Measurements from ENCODE around the gene MMP24.

MMP24 gene

DNA sequence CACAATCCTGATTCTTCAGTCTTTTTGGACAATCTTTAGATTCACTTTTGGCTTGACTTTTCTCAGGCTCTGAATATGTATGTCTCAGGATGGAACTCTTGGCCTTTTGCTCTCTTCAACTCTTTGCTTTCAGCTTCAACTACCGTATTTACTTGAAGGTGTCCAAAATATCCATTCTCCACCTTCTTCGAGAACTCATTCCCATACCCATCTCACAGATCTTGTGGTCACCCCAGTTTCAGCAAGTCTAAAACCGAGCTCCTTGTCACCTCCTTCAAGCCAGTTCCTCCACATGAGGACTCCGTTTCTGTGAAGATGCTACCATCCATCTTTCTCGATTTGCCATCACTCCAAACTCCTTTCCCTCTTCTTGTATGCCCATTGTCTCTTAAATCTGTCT is 2.0 kb upstream of the MMP24 start:
- H3K4me3 ChIP-seq (ENCODE audit: low read depth, low read length): no peak overlapping the region
- in situ Hi-C loops (cut with HindIII; ENCODE audit: low sequenced_read_pairs): no loop called here
- no peak for DNase-seq (ENCODE audit: low read depth)
- TF ChIP-seq, protein P1, sequence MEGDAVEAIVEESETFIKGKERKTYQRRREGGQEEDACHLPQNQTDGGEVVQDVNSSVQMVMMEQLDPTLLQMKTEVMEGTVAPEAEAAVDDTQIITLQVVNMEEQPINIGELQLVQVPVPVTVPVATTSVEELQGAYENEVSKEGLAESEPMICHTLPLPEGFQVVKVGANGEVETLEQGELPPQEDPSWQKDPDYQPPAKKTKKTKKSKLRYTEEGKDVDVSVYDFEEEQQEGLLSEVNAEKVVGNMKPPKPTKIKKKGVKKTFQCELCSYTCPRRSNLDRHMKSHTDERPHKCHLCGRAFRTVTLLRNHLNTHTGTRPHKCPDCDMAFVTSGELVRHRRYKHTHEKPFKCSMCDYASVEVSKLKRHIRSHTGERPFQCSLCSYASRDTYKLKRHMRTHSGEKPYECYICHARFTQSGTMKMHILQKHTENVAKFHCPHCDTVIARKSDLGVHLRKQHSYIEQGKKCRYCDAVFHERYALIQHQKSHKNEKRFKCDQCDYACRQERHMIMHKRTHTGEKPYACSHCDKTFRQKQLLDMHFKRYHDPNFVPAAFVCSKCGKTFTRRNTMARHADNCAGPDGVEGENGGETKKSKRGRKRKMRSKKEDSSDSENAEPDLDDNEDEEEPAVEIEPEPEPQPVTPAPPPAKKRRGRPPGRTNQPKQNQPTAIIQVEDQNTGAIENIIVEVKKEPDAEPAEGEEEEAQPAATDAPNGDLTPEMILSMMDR (IDR thresholded peaks at IDR 0.05; ENCODE audit: low read depth, low read length, missing control alignments): no peak

DNA sequence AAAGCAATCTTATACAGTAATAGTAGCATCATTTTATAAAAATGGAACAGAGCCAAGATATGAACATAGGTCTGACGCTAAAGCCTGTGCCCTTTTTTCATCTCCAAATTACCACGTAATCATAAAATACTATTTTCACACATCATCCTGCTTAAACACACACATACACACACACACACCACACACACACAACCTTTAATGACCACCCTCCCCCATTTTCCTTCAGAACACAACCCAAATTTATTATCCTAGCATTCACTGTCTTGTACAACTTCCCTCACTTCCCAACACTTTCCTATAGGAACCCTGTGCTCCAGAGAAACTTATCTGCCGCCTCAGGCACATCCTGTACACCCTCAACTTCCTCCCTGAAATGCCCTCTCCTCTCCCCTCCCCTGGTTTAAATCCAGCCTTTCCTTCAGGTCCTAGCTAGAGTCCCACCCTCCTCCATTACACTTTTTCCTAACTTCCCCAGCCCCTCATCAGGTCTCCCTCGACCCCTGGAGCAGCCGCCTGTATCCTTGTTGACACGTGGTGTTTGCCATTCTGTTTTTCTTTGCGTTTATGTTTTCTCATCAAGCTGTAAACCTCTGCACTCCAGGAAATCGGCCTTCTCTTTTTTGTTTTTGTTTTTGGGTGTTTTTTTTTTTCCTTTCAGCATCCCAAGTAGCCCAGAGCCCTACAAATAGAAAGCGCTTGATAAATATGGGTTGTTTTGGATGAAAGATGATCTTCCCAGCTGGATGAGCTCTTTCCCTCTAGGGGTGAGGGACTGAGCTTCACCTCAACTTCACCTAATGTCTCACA is 968 bp upstream of the MMP24 start:
- H3K4me3 ChIP-seq (ENCODE audit: low read depth, low read length): no peak overlapping the region
- TF ChIP-seq, protein P1 (IDR thresholded peaks at IDR 0.05; ENCODE audit: low read depth, low read length, missing control alignments): no peak
- DNase-seq (ENCODE audit: low read depth): no peak
- in situ Hi-C loops (cut with HindIII; ENCODE audit: low sequenced_read_pairs): no loop called here

- TF ChIP-seq, protein P1 (IDR thresholded peaks at IDR 0.05; ENCODE audit: low read depth, low read length, missing control alignments): no peak
- peak overlapping the region; percentile 5 for H3K4me3 ChIP-seq (ENCODE audit: low read depth, low read length)
- in situ Hi-C loops (cut with HindIII; ENCODE audit: low sequenced_read_pairs): no loop called here
- DNase-seq (ENCODE audit: low read depth): peak; percentile 13
Observed at GRCh38 chr20:35226884-35227681, 593 bp downstream of the MMP24 start.

GRCh38 chr20:35232575-35232974 is 6.1 kb downstream of the MMP24 start:
- DNase-seq (ENCODE audit: low read depth): peak; percentile 52
- TF ChIP-seq, protein P1 (IDR thresholded peaks at IDR 0.05; ENCODE audit: low read depth, low read length, missing control alignments): no peak
- H3K4me3 ChIP-seq (ENCODE audit: low read depth, low read length): no peak overlapping the region
- in situ Hi-C loops (cut with HindIII; ENCODE audit: low sequenced_read_pairs): no loop called here

DNA sequence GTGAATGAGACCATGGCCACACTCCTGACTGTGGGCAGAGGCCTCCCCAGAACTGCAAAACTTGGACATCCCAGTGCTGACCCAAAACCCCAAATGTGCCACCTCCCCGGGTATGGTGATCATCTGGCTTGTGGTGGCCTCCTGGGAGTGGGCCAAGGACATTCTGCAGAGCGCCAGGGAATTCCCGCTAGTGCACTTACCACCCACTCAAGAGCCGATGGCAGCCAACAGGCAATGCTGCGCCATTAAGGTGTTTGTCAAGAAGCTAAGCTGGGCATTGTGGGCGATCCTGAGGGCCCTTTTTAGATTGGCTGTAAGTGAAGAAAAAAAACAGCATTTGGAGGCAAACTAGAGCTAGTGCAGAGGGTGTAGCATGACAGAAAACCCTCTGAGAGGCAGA is 9.4 kb downstream of the MMP24 start:
- H3K4me3 ChIP-seq (ENCODE audit: low read depth, low read length): no peak overlapping the region
- TF ChIP-seq, protein P1 (IDR thresholded peaks at IDR 0.05; ENCODE audit: low read depth, low read length, missing control alignments): no peak
- in situ Hi-C loops (cut with HindIII; ENCODE audit: low sequenced_read_pairs): no loop called here
- DNase-seq (ENCODE audit: low read depth): no peak

- H3K4me3 ChIP-seq (ENCODE audit: low read depth, low read length): no peak overlapping the region
- in situ Hi-C loops (cut with HindIII; ENCODE audit: low sequenced_read_pairs): no loop called here
- TF ChIP-seq, protein P1 (IDR thresholded peaks at IDR 0.05; ENCODE audit: low read depth, low read length, missing control alignments): no peak
- DNase-seq (ENCODE audit: low read depth): no peak
Observed at GRCh38 chr20:35237486-35237885, 11.0 kb downstream of the MMP24 start.

Data from astrocyte of the cerebellum (primary cell).